ENCODE measurements around the gene PRIMA1.

DNA sequence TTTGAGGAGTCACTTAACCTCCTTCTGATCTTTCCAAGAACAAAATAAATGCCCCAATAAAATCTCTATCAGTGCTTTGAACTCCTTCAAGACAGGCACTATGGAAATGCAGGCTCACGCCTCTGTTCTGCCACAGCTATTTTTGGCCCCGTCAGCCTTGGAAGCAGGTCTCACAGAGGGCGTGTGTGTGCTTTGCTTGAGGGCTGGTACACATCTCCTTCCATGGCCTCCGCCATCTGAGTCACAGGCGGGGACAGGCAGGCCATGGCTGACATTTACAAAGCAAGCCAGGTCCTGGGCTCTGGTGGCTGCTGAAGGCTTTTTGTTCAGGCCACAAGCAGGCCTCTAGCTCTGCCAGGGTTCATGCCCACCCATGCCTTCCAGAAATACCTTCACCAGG is 16.0 kb downstream of the PRIMA1 start:
- TF ChIP-seq REST (IDR thresholded peaks at IDR 0.05; ENCODE audit: insufficient read depth in 1 of 2, low read depth in 2 of 2, low read length in 1 of 2): no peak
- TF ChIP-seq, protein P1, sequence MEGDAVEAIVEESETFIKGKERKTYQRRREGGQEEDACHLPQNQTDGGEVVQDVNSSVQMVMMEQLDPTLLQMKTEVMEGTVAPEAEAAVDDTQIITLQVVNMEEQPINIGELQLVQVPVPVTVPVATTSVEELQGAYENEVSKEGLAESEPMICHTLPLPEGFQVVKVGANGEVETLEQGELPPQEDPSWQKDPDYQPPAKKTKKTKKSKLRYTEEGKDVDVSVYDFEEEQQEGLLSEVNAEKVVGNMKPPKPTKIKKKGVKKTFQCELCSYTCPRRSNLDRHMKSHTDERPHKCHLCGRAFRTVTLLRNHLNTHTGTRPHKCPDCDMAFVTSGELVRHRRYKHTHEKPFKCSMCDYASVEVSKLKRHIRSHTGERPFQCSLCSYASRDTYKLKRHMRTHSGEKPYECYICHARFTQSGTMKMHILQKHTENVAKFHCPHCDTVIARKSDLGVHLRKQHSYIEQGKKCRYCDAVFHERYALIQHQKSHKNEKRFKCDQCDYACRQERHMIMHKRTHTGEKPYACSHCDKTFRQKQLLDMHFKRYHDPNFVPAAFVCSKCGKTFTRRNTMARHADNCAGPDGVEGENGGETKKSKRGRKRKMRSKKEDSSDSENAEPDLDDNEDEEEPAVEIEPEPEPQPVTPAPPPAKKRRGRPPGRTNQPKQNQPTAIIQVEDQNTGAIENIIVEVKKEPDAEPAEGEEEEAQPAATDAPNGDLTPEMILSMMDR (IDR thresholded peaks at IDR 0.05): no peak
- no peak for TF ChIP-seq POLR2AphosphoS5 (IDR thresholded peaks at IDR 0.05; ENCODE audit: low read depth, low read length)
- TF ChIP-seq TCF7L2 (IDR thresholded peaks at IDR 0.05; ENCODE audit: low read depth, low read length): no peak
- no peak for TF ChIP-seq SIN3A (IDR thresholded peaks at IDR 0.05; ENCODE audit: borderline replicate concordance, insufficient read depth, low read depth, low read length)

All from Panc1 (cell line).